HG03469 (cell line): ENCODE results near the gene METTL4.

Experiments
- ATAC-seq: cut with Tn5 transposase; IDR thresholded peaks from one replicate; pipeline ENCODE4 v1.9.1; 2021; ENCODE audit warnings: mild to moderate bottlenecking, moderate library complexity, moderate number of reproducible peaks; ENCODE audit not compliant: unreplicated experiment

Gene METTL4, protein sequence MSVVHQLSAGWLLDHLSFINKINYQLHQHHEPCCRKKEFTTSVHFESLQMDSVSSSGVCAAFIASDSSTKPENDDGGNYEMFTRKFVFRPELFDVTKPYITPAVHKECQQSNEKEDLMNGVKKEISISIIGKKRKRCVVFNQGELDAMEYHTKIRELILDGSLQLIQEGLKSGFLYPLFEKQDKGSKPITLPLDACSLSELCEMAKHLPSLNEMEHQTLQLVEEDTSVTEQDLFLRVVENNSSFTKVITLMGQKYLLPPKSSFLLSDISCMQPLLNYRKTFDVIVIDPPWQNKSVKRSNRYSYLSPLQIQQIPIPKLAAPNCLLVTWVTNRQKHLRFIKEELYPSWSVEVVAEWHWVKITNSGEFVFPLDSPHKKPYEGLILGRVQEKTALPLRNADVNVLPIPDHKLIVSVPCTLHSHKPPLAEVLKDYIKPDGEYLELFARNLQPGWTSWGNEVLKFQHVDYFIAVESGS

DNA sequence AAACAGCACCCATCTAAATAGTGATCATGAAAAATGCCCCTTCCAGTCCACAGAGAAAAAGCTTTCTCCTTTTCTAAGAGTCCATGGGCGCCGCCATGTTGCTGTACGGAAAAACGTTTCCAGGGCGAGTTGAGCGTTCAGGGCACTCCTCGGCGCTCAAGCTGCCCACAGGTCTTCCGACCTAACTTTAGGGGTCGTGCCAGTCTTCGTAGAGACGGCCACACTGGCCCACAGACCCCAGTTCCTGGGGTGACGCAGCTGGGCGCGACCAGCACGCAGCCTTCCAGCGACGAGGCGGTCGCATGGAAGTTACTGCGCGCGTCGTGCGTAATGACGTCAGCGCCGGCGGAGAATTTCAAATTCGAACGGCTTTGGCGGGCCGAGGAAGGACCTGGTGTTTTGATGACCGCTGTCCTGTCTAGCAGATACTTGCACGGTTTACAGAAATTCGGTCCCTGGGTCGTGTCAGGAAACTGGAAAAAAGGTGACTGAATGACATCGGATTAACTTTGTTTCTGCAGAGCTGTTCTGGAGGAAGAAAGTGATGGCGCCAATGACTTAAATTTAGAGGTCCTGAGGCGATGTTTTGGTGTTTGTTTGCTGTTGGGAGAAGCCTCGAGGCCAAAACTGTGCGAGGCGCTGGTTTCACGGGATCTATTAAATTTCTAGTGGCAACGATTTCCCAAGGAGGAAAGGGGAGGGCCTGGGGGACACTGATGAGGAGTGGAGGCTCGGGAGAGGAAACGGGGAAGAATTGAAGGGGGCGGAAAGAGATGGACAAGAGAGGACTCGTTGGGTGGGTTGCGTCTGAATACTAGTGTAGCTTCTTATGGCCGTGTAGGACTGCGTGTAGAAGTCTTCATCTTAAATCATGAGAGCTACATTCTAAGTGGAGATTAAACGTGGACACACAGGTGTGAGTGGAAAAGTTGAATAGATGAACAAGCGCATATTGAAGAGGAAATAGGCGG lies at the start of gene METTL4, which contains the start of gene NDC80:
Gene METTL4 (minus strand): TSS at position 306 of the 971 bp plus-strand sequence. CDS start 4,289 bp downstream, outside the sequence.
Gene NDC80 (plus strand): TSS at position 358 of the 971 bp plus-strand sequence. CDS start 1,429 bp downstream, outside the sequence.
- ATAC-seq: peak; percentile 67

DNA sequence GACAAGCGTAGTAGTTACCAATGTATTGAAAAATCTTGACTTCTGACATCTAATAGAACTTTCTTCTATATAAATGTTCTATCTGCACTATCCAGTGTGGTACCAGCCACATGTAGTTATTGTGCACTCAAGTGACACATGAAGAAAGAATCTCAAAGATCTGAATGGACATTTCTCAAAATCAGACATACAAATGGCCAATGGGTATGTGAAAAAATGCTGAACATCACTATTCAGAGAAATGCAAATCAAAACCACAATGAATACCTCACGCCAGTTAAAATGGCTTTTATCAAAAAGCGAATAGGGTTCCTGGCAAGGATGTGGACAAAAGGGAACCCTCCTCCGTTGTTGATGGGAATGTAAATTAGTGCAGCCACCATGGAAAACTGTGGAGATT lies 46.7 kb upstream of the METTL4 start:
- ATAC-seq: no peak

DNA sequence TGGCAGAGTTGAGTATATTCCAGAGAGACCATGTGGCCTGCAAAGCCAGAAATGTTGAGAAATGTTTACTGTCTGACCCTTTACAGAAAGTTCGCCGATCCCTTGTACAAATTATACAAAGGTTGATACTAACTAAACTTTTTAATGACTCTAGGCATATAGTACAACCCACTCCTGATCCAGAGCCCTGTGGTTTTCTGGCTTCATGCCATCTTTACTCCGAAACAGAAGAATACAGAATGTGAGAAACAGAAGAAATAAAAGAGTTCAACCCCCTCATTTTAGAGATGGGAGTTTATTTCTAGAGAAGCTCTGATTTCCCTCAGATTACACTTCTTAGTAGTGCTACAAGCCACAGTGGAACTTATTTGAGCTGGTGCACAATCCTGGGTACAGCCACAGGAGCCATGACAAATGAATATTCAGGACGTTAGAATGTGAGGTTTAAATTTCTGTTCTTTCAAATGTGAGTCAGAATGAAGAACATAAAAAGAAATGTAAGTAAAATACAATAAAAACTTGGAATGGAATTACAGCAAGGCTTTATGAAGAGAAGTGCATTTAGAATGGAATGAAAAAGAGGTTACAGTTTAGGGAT lies 46.2 kb upstream of the METTL4 start:
- no peak for ATAC-seq

DNA sequence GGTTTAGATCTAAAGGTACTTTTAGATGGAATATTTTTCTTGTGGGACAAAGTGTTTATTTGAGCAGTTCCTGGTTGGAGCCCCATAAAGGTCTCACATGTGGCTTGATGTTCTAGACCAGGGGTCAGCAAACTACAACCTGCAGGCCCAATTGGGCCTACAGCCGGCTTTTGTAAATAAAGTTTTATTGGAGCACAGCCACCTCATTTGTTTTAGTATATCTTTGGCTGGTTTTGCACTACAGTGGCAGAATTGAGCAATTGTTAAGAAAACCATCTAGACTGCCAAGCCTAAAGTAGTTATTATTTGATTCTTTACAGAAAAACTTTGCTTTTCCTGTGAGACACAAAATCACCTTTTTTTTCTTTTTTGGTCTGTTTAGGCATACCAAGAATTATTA lies 41.7 kb upstream of the METTL4 start:
- no peak for ATAC-seq

DNA sequence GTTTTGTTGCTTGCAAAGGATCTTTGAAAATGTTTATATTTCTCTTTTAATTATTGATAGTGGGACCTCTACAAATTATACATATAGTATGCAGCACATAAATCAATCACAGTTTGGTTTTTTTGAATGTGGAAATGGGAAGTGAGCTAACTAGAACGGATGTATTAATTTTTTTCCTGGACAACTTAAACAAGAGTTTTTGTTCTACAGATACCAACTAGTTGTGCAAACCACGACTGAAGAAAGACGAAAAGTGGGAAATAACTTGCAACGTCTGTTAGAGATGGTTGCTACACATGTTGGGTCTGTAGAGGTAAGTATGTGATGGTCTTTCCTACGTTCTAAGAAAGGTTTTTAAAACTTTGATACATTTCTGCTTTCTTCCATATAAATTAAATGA lies 39.2 kb upstream of the METTL4 start:
- ATAC-seq: no peak

DNA sequence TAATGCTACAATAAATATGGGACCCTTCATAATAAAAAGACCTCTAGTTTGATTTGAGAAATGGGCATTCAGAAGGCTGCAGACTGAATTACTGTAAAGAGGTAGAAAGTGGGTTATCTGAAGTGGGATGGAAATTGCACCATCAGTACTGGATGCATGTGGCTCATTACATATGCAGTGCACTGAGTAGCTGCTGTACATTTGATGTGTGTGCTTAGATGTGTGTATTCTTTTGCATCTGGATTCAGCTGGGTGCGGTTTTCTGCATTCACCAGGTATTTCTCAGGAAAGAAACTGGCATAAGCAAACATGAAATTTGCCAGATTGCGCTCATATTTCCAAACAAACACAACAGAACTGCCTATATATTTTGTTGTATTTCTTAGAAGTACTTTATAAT lies 38.3 kb upstream of the METTL4 start:
- no peak for ATAC-seq

DNA sequence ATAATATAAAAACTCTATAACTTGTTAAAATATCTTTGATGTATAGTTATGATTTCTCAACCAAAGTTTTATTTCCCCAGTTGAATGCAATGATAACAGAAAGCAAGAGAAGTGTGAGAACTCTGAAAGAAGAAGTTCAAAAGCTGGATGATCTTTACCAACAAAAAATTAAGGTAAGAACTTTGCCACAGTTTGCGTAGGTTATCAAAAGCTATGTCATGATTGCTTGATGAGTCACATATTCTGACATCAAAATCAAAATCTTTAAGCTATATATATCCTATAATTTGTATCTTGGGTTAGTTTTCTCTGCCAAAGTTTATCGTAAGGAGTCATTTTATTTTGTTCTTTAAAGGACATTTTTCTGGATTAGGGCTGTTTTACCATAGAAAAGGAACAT lies 35.0 kb upstream of the METTL4 start:
- no peak for ATAC-seq

DNA sequence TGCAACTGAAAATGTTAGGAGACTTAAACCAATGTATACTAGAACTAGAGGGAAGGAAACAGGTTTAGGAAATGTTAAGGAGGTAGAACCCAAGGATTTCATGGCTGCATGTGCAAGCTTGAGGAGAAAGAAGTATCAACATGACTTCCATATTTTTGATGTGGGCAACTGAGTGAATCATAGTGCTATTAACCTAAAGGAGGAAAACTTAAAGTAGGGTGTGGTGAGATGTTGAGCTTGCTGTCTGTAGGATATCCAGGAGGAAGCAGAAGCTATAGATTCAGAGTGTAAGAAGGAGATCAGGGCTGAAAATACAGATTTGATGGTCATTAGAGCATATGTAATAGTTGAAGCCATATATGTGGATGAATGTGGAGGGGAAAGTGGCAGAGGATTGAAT lies 31.5 kb upstream of the METTL4 start:
- no peak for ATAC-seq

DNA sequence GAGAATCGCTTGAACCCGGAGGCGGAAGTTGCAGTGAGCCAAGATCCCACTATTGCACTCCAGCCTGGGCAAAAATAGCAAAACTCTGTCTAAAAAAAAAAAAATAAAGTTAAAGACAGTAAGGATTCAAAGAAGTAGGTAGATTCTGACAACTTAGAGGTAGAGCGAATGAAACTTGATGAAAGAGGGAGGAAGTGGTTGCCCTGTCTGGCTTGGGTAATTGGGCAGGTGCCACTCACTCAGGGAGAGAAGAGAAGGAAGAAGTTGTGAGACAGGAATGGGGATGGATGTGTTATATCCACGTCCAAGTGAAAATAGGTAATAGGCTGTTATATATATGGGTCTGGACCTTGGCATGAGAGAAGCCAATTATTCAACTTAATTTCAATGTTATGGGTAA lies 26.3 kb upstream of the METTL4 start:
- no peak for ATAC-seq

DNA sequence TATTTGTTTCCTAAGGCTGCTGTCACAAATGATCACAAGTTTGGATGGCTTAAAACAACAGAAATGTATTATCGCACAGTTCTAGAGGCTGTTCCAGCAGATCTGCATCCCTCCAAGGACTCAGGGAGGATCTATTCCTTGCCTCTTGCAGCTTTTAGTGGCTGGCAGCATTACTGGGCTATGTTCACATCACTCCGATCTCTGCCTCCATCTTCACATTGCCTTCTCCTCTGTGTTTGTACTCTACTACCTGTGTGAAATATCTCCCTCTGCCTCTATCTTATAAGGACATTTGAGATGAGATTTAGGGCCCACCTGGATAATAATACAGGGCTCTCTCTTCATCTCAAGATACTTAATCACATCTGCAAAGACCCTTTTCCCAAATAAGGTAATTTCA lies 19.0 kb upstream of the METTL4 start:
- no peak for ATAC-seq

DNA sequence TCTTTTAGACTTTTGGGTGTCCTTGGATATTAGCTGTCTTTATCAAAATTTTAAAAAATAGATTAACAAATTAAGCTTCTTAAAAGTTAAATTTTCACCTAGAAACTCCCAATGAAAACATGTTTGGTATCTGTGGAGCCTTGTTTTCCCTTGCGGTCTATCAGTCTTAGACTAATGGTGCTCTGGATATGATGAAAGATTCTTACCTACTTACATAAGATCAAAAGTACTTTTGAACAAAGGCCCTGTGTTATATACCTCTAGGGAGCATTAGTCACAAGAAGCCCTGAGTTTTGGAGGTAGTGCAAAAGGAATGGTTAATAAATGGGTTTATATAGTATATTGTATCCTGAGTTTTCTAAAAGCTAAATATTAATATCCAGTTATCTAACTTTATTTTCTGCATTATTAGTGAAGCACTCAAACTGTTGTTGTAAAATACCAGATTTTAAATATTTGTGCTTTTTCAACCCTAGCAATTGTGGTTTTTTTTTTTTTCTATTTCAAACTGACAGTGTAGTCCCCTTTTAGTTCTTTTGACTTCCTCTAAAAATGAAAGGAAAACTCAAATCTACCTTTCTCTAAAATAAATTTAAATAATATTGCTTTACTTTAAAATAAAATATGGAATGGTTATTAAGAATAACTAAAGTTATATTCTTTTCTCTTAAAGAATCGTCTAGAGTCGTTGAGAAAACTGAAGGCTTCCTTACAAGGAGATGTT lies 18.2 kb upstream of the METTL4 start:
- ATAC-seq: no peak

DNA sequence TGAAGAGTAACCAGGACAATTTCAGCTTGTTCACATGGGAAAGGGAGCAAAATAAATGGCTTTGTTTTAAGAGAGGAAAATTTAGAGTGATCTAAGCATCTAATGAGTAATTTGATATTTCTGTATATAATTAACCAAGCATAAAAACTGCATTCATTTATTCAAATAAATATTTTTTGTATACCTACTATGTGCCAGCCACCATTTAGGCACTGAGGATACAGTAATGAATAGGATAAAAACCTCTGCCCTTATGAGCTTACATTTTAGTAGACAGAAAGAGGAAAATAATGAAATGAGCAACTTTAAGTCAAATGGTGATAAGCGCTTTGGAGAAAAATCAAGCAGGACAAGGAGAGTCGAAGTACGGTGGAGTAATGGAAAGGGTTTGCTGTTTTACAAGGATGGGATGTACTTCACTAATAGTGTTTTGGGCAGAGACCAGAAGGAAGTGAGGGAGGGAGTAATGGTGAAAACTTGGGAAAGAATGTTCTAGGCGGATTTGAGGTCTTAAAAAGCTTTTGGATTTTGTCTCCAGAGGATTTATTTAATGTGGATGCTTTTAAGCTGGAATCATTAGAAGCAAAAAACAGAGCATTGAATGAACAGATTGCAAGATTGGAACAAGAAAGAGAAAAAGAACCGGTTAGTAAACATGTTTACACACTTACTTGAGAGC lies 17.5 kb upstream of the METTL4 start:
- no peak for ATAC-seq

DNA sequence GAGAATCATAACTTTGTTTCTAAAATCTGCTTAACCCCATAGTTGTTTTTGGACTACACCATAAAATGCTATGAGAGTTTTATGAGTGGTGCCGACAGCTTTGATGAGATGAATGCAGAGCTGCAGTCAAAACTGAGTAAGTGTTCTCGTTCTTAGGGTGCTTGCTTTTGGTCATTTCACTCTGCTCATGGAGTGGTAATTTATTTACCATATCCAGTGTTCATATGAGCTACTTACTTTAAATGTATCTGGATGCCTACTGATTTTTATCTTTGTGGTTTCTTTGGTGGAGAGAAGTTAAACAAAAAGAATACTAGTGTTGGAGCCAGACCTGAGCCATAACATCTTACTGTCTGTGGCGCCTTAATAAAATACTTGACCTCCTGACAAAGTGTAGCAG lies 16.5 kb upstream of the METTL4 start:
- ATAC-seq: no peak

DNA sequence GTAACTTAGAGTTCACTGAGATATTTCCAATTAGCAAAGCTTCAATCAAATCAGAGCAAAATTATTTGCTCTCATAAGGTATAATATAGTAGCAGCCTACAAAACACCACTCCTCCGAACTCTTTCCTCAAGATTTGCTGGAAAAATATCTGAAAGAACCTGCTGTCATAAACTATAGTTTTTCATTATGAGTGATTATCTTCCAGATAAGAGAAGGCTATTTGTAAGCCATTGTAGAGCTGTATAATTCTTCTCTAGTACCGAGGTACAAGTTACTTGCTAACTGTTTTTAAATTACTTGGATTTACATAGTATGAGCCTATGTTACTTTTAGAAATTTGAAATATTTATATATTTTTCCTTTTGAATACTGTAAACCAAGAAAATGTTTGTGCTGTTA lies 2.1 kb upstream of the METTL4 start:
- ATAC-seq: no peak

DNA sequence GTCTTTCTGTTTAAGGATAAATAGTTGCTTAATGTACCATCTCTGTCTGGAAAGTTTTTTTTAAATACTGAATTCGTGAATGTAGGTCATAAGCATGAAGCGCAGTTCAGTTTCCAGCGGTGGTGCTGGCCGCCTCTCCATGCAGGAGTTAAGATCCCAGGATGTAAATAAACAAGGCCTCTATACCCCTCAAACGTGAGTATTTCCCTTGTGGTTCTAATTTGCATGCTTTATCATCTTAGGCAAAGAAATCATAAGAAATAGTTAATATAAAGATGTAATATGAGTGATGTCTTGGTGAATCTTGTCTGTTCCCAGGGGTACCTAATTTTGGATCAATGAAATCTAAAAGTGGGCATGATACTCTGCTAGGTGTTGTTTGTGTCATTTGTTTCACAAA lies 1.6 kb upstream of the METTL4 start:
- ATAC-seq: no peak

DNA sequence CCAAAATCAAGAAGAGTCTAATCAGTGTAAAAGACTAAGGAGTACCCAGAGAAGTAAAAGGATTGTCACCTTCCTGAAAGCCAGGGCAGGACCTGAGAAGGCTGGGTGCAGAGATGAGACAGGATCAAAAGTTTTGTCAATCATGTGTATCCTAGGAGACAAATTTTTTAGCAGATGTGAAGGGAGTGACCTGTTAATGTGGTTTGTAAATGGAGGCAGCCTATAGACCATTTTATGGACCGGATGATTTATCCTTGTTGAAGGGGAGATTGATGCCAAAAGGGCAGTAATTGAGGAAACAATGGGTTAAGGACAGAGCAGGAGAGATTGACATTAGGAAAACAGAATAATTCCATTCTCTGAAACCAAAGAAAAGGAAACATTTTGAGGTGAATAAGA lies 865 bp upstream of the METTL4 start:
- no peak for ATAC-seq

DNA sequence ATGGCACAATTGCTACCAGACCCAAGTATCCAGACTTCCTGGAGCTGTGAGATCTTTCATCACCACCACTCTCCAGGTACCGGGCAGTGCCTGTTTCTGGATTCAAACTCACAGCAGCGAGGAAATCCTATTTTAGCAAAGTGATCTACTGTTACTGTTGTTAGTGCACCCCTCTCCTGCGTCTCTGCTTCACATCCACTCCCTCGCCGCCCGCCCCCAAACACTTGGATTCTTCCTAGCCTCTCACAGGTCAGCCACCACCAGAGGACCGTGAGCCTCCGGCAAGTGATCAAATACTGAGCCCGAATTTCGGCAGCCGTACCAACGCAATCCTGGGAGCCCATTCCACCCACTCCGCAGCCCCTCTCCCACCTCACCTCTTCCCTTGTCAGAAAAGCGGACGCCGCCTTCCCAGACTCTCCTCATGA lies 519 bp downstream of the METTL4 start:
- ATAC-seq: peak; percentile 15

DNA sequence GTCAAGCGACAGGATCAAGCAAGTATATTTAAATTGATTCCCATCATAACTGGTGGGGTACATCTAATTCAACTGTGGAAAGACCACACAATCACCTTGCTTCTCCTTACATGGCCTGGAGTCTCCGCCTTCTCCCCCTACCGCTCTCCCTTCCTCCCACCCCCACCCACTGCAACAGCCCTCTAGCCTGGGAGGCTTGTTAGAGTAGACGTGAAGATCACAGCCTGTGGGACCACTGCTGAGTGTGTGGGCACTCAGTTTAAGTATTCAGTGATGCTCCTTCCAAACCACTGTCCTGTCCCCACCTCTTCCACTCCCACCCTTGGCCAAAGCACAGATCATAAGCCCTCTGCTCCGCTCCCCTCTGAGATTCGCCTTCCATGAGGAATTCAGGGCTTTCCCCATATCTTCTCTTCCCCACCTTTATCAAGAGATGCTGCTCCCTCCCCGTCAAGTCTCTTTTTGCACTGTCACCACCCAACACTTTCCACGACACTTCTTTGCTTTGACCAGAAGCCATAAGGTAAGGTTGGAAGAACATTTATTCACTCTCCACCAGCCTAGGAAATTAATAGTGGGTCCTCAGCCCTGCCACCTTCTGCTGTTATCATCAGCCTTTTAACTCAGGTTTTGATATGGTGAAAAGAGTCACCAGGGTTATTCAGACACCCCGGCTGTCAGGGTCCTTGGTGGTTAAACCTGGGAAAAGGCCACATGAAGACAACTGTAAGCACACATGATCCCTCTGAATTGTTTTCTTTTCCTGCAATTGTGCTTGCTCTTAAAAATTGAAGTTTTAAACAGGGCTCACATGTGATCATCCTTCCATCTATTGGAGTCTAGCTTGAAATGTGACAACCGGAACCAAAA lies 1.7 kb downstream of the METTL4 start:
- ATAC-seq: no peak

DNA sequence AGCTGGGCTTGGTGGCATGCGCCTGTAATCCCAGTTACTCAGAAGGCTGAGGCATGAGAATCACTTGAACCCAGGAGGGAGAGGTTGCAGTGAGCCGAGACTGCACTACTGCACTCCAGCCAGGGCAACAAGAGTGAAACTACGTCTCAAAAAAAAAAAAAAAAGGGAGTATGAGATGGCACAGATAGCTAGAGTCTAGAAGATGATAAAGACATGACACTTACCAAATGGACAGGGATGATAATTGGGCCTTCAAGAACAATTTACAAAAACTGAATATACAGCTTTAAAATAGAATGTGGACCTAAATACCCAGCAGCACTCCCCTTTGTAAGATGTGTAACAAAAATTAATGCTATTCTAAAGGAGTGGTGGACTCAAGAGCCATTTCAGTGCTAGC lies 2.7 kb downstream of the METTL4 start:
- no peak for ATAC-seq
